K562 (cell line): ENCODE data around the gene NFYC. TPM values are rescaled to one million over a fixed set of nuclear protein-coding genes. Genes with fewer than 3 reads are reported as not detected.
A peak's percentile ranks its signal among the peaks of the same experiment; 100 is the strongest.

Source experiments
- ARID4B ChIP-seq: sonication (generic); formaldehyde crosslinking; IDR thresholded peaks from 2 replicates; pipeline ENCODE4 v1.8.0; 2022; ENCODE audit warnings: mild to moderate bottlenecking, missing genetic modification reagents
- BRF2 ChIP-seq: IDR thresholded peaks from 3 replicates; pipeline ENCODE4 v1.6.1; 2011; ENCODE audit warnings: borderline replicate concordance, mild to moderate bottlenecking; ENCODE audit not compliant: insufficient read length, insufficient read depth
- CREBBP ChIP-seq: IDR thresholded peaks from one replicate; pipeline ENCODE4 v1.6.1; 2012; ENCODE audit warnings: low read depth, mild to moderate bottlenecking, control low read depth, inconsistent platforms, low read length
- EP400 ChIP-seq: fragments of 450-650 bp; IDR thresholded peaks from 2 replicates; pipeline ENCODE4 v1.6.1; 2017; ENCODE audit warnings: antibody characterized with exemption, mild to moderate bottlenecking, moderate library complexity
- KLF13 ChIP-seq: fragments of 450-650 bp; IDR thresholded peaks from 2 replicates; pipeline ENCODE4 v1.6.1; 2016; ENCODE audit warnings: missing genetic modification characterization, low read depth, mild to moderate bottlenecking, missing compliant biosample characterization, moderate library complexity, borderline replicate concordance
- MAX ChIP-seq: sonication (generic); formaldehyde crosslinking; IDR thresholded peaks from 2 replicates; pipeline ENCODE4 v1.9.0; 2022; ENCODE audit warnings: mild to moderate bottlenecking, missing genetic modification reagents
- RB1 ChIP-seq: fragments of 450-650 bp; IDR thresholded peaks from 2 replicates; pipeline ENCODE4 v1.6.1; 2017; ENCODE audit warnings: low read depth, mild to moderate bottlenecking
- ZBTB7A ChIP-seq: IDR thresholded peaks from 2 replicates; pipeline ENCODE4 v1.6.1; 2011; ENCODE audit warnings: low read depth, mild to moderate bottlenecking, low read length, moderate library complexity, borderline replicate concordance; ENCODE audit not compliant: control insufficient read depth
- ZNF212 ChIP-seq: fragments of 450-650 bp; formaldehyde crosslinking; IDR thresholded peaks from 2 replicates; pipeline ENCODE4 v1.4.0; 2020; ENCODE audit warnings: mild to moderate bottlenecking
- ZNF785 ChIP-seq: fragments of 250-450 bp; sonication (Bioruptor Pico); IDR thresholded peaks from 2 replicates; pipeline ENCODE4 v1.4.0; 2020; ENCODE audit warnings: mild to moderate bottlenecking
- ZNF79 ChIP-seq: fragments of 250-450 bp; sonication (Bioruptor Pico); IDR thresholded peaks from 2 replicates; pipeline ENCODE4 v1.4.0; 2020; ENCODE audit warnings: low read depth, mild to moderate bottlenecking, moderate library complexity
- polyA plus RNA-seq, 8 experiments: library from polyadenylated mRNA; depleted of rRNA in 4 of 8; stranded (reverse) in 5 of 8; unstranded in 3 of 8; fragments of >200 nt; fragmentation: Nextera tagmentation in 2 of 8; fragmentation: Illumina TruSeq in 1 of 8; extraction: Ambion mirVana in 2 of 8; extraction: Trizol in 1 of 8; gene quantifications; 2 replicates each; pipeline versions ENCODE4 v1.2.1 to v1.2.3, GENCODE V29; 2011 to 2014; ENCODE audit warnings: inconsistent platforms in 1 of 8, missing spikeins in 1 of 8
- total RNA-seq, 7 experiments: library from RNA; depleted of rRNA in 6 of 7; stranded (reverse); fragments of >200 nt in 6 of 7; fragmentation: Illumina TruSeq in 2 of 7; extraction: Trizol in 2 of 7; gene quantifications; 2 replicates each; pipeline versions ENCODE4 v1.2.1 to v1.2.3, GENCODE V29; 2011 to 2021; ENCODE audit warnings: low replicate concordance in 1 of 7
- TF ChIP-seq, protein P1 (sequence below): sonication (generic); formaldehyde crosslinking; IDR thresholded peaks from 2 replicates; pipeline ENCODE4 v1.8.1; 2022; ENCODE audit warnings: missing genetic modification reagents
- TF ChIP-seq, protein P2 (sequence below): sonication (generic); formaldehyde crosslinking; IDR thresholded peaks from 2 replicates; pipeline ENCODE4 v1.8.1; 2023; ENCODE audit warnings: mild to moderate bottlenecking, missing genetic modification reagents, moderate library complexity
- TF ChIP-seq, protein P3 (sequence below): fragments of 450-650 bp; IDR thresholded peaks from 2 replicates; pipeline ENCODE4 v1.6.1; 2014; ENCODE audit warnings: low read depth, mild to moderate bottlenecking, moderate library complexity, borderline replicate concordance

NFYC gene
- total and polyA plus RNA-seq, 9 of the 15 experiments (the other 6 are each of a cell fraction or from before 2014, with no cell fraction given): 4.8 to 59.8 (median 41.1) TPM

GRCh38 chr1:40808909-40809308, 117.4 kb downstream of the NFYC start (continued):
- TF ChIP-seq, protein P1, sequence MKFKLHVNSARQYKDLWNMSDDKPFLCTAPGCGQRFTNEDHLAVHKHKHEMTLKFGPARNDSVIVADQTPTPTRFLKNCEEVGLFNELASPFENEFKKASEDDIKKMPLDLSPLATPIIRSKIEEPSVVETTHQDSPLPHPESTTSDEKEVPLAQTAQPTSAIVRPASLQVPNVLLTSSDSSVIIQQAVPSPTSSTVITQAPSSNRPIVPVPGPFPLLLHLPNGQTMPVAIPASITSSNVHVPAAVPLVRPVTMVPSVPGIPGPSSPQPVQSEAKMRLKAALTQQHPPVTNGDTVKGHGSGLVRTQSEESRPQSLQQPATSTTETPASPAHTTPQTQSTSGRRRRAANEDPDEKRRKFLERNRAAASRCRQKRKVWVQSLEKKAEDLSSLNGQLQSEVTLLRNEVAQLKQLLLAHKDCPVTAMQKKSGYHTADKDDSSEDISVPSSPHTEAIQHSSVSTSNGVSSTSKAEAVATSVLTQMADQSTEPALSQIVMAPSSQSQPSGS (CRISPR knock-in tag): no peak
- no peak for TF ChIP-seq KLF13 (tag)
- no peak for TF ChIP-seq EP400
- no peak for TF ChIP-seq CREBBP
- no peak for TF ChIP-seq ZNF79 (CRISPR knock-in tag)
- no peak for TF ChIP-seq ZBTB7A
- TF ChIP-seq ZNF212 (CRISPR knock-in tag): no peak
- TF ChIP-seq ARID4B: no peak
- TF ChIP-seq MAX (CRISPR knock-in tag): peak; percentile 70
- TF ChIP-seq RB1: peak; percentile 33; the same call in 1 of the 2 replicates
- no peak for TF ChIP-seq ZNF785
- TF ChIP-seq BRF2: no peak
- TF ChIP-seq, protein P2, sequence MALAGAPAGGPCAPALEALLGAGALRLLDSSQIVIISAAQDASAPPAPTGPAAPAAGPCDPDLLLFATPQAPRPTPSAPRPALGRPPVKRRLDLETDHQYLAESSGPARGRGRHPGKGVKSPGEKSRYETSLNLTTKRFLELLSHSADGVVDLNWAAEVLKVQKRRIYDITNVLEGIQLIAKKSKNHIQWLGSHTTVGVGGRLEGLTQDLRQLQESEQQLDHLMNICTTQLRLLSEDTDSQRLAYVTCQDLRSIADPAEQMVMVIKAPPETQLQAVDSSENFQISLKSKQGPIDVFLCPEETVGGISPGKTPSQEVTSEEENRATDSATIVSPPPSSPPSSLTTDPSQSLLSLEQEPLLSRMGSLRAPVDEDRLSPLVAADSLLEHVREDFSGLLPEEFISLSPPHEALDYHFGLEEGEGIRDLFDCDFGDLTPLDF (CRISPR knock-in tag): no peak
- TF ChIP-seq, protein P3, sequence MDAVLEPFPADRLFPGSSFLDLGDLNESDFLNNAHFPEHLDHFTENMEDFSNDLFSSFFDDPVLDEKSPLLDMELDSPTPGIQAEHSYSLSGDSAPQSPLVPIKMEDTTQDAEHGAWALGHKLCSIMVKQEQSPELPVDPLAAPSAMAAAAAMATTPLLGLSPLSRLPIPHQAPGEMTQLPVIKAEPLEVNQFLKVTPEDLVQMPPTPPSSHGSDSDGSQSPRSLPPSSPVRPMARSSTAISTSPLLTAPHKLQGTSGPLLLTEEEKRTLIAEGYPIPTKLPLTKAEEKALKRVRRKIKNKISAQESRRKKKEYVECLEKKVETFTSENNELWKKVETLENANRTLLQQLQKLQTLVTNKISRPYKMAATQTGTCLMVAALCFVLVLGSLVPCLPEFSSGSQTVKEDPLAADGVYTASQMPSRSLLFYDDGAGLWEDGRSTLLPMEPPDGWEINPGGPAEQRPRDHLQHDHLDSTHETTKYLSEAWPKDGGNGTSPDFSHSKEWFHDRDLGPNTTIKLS: peak; percentile 55
